HG03060 (cell line): ENCODE results near the gene NOD1.
"Not testable (repeated sequence)": the region's sequence is repeated elsewhere in the genome, so short reads cannot be mapped to it uniquely, and the experiment has no call there.

Experiments
- ATAC-seq: cut with Tn5 transposase; IDR thresholded peaks from one replicate; pipeline ENCODE4 v1.9.1; 2021; ENCODE audit warnings: low read depth, moderate number of reproducible peaks; ENCODE audit not compliant: unreplicated experiment

NOD1 gene

GRCh38 chr7:30504301-30505173 lies 26.0 kb upstream of the NOD1 start, which contains the start of gene GGCT:
TSS of gene GGCT (minus strand) at chr7:30504829. CDS start at chr7:30504709, 120 bp downstream.
- ATAC-seq: peak; percentile 96

DNA sequence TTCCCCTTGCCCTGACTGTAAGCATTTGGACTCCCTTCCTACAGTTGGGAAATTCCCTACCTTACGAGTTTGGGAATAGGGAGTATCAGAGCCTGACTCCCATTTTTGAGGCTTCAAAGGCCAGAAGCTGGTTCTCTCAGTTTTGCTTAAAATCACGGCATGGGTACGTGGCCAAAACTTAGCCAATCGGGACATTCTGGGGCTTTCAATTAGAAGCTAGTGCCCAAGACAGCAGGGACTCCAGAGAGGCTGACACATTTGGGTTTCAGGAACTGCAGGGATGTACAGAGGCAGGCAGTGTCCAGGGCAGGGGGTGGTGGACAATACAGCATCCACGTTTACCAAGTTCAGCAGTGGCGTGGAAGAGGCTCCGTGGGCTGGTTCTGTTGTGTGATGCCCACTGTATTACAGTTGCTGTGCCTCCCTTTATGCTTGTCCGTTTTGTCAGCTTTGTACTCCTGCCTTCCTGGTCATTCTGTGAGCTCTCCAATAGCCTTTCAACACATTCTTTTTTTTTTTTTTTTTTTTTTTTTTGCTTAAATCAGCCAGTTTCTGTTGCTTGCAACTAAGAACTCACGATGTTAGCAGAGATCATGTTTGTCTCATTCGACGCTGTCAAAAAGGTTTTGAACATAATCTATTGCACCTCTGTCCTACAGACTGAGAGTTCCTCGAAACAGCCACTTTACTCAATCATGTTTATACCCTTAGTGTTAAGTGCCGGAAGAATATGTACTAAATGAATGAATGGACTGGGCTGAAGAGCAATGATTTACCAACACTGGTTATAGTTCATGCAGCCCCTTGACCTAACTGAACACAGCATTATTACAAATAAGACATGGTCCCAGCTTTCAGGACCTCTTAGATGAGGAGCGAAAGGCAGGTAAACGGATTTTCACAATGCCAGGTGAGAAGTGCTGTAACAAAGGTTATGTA lies 25.0 kb upstream of the NOD1 start:
- ATAC-seq: no peak

DNA sequence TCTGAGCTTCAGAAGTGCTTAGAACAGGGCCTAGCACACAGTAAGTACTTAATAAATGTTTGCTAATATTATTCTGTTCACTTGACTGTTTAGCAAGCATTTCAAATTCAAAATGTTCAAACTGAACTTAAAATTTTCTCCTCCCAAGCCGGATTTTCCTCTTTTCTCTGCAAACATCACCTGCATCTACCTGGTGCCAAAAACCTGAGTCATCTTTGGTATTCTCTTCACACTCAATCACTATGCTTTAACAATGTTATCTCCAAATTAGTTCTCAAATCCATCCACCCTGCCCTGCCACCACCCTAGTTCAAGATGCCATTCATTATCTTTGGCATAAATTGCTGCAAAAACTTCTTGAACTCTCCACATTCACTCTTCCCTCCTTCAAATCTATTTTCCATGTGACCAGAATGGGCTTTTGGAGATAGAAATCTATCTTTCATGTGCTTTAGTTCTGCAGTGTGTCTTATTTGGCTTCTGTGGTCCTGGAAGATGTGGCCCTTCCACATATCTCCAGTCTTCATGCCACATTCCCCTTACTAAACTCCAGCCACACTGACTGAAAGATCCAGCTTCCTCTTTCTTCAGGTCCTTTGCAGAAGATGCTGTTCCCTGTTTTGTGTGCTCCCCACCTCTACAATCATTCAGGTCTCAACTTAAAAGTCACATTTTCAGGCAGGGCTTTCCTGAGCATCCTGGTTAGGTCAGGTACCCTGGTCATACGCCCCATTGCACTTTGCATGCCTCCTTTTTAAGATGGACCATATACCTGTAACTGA lies 24.1 kb upstream of the NOD1 start:
- no peak for ATAC-seq

DNA sequence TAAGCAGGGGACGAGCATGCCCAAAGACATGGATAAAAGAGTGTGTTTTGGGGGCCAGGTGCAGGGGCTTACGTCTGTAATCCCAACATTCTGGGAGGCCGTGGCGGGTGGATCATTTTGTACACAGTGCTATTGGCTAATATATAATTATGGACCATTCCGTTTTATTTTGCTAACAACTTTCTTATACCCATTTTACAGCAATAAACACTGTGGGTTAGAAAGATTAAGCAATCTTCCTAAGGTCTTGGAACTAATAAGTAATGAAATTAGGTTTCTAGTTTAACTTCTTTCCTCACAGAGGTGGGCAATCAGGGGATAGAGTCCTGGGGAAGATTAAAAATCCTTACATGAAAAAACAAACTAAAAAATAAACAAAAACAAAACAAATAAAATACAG lies 22.7 kb upstream of the NOD1 start:
- no peak for ATAC-seq

DNA sequence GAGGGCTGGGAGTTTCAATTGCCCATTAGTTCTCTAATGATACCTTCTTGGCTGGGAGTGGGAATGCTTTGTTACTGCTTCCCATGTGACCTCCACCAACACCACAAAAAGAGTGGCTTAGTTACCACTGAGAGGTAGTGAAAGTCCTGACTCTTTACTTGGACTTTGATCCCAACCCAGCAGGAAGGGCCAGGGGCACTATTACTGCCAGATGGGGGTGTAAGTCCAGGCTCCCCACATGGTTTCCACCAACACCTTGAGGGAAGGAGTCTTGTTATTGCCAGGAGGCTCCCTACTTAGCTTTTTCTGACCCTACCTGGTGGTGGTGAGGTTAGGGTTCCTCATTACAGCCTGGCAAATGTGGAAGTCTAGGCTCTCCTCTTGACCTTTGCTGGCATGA lies 14.6 kb upstream of the NOD1 start:
- ATAC-seq: no peak

GRCh38 chr7:30491417-30491816 lies 12.8 kb upstream of the NOD1 start:
- no peak for ATAC-seq

DNA sequence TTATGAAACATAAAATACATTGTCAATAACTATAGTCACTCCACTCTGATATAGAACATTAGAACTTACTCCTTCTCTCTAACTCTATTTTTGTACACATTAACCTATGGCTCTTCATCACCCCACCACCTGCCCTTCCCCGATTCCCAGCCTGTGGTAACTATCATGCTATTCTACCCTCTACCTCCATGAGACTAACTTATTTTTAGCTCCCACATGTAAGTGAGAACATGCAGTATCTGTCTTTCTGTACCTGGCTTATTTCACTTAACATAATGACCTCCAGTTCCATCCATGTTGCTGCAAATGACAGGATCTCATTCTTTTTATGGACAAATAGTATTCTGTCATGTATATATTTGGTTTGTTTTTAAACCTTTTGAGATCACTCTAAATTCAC lies 8.8 kb upstream of the NOD1 start:
- ATAC-seq: no peak

- no peak for ATAC-seq
Measured at GRCh38 chr7:30485667-30486066, 7.1 kb upstream of the NOD1 start.

- not testable (repeated sequence) for ATAC-seq
Measured at GRCh38 chr7:30481416-30481815, 2.8 kb upstream of the NOD1 start.

- ATAC-seq: no peak
Measured at GRCh38 chr7:30479202-30480120, 877 bp upstream of the NOD1 start.

DNA sequence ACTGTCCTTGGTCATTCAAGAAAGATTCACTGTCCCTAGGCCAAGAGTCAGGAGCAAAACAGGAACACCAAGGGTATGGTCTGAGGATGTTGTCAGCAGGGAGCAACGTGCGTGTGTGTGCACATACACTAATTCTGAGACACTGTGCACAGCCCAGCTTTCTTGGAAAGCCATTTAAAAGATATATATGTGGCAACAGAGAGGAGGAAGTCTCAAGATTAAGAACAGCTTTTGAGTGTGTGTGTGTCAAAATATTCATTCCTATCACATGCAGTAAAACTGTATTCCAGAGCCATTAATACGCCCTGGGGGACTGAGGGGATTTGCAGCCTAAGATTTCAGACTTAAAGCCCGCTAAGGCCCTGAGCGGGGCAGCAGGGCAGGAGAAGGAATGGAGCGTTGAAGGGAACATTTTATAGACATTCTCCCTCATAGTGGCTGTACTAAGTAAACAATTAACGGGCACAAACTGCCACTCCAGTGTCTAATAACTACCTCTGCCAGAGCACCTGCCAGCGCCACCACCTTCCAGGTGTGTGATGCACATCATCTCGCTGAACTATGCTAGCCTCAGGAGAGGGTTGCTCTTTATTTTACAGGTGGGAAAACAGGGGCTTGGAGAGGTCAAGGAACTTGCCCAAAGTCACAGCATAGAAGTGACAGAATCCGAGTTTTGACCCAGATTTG lies 2.0 kb downstream of the NOD1 start:
- no peak for ATAC-seq

DNA sequence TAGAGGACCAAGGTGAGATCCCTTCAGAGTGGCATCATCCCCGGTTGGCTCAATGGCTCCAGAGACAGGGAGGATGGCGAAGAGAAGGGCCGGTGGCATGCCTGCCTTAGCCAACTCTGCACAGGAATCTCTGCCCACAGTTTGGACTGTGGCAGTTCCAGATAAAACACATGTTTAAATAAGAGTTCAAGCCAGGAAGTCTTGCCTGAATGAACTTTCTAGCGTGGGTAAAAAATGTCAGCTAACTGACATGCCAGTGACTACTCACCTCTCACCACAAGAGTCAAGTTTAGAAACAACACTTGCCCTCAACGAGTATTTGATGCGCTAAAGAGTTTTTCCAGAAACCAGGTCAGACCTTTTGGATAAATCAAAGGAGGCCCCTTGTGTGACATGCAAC lies 3.0 kb downstream of the NOD1 start:
- ATAC-seq: no peak

GRCh38 chr7:30474893-30475292 lies 3.7 kb downstream of the NOD1 start:
- ATAC-seq: no peak

DNA sequence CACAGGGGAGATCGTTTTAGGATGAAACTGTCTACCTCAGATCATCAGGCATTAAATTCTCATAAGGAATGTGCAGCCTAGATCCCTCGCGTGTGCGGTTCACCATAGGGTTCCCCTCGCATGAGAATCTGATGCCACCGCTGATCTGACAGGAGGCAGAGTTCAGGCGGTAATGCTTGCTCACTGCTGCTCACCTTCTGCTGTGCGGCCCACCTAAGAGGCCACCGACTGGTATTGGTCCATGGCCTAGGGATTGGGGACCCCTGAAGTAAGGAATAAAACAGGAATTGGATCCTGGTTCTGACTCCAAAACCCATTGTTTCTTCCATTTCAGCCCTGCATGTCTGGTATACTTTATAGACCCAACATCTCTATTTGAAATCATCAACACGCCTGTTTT lies 4.1 kb downstream of the NOD1 start:
- no peak for ATAC-seq

- no peak for ATAC-seq
Measured at GRCh38 chr7:30473903-30474302, 4.7 kb downstream of the NOD1 start.

DNA sequence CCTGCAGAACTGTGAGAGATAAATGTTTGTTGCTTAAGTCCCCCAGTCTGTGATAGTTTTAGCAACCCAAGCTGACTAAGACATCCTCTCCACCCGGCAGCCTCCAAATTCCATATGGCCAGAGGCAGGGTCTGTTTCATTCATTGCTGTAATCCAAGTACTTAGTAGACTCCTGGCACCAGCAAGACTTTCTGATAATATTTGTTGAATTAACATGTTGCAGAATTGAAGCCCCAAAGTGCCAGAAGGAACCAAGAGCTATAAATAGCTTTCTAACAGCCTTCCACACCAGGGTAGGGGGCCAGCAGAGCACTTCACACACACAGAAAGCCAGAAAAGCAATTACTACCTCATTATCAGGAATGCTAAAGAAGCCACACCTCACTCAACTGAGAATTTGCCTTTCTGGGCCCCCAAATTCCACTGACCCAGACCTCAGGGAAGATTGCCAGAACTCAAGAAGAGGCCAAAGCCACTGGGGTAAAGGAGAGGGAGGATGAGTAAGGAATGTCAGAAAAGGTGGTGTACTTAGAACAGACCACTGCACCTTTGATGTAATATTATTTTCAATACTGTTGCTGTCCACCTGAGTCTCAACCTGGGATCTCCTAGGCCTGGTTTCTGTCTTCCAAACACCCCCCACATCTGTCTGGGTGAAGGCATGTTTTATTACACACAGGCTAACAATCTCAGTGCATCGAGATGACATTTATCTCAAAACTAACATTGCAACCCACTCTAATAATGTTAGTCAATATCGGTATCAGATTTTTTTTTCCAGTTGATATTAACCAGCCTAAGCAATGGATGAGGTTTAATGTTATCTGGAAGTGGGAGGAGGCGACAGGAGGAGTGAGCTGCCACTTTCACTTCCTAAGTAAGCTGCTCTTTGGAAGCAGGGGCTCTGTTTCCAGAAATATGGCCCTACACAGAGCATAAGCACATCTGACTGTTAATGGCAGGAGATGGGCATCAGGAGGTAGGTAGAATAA lies 5.5 kb downstream of the NOD1 start:
- ATAC-seq: no peak

DNA sequence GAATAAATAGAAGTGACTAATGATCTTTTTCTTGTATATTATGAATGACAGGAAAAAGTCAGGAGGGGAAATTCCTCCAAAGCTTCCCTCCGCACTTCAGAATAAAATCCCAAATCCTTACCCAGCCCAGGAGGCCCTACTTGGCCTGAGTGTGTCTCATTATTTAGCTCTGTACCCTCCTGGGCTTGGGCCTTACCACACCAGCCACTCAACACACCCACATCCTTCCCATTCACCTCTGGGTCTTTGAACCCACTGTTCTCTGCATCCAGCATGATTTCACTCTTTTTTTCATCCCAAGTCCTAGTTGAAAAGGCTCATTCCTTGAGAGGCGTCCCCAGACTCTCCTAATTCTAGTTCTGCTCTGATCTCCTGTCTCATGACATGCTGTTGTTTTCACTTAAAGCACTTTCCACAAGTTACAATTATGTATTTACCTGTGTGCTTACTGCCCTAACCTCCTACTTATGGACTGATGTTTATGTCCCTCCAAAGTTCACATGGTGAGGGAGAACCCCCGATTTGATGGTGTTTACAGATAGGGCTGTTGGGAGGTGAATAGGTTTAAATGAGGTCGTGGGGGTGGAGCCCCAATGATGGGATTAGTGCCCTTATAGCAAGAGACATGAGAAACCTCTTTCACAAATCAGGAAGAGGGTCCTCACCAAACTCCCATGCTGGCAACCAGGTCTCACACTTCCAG lies 6.4 kb downstream of the NOD1 start:
- ATAC-seq: no peak
